HTERT RPE-1 (cell line): ENCODE data around the gene SGCD.

Experiments used
- in situ Hi-C: fragments of 300-500 bp; cut with MboI; formaldehyde crosslinking; loops from 4 replicates; pipeline ENCODE4 v1.14.3; 2020; ENCODE audit warnings: low sequenced_read_pairs

Gene SGCD

DNA sequence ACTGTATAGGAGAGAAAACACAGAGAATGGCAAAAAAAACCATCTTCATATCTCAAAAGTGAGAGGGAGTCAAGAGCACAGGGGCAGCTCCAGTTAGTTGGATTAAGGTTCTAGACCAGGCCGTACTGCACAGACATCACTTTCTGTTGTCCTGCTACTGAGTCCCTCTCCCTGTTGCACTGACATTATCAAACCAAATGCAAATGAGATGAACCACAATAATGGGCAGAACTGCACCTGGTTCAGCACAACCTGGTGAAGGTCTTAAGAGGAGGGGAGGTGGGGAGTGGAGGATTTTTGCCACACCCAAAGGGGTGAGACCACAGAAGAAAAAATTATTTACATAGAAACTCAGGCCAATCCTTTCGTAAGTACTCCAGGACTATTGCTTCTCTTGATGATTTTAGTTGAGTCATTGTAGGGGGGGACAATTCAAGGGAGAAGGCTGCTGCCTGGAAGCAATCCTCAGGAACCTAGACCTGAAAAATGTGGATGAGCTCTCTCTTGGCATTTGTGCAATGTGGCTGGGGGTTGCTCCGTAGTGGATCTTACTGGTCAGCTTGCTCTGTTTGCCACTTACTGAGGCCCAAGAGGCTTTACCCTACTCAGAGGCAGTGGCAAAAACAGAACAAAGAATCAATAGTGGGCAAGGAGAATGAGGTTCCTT lies 428.6 kb downstream of the SGCD start:
- in situ Hi-C loops, result no loop called here

DNA sequence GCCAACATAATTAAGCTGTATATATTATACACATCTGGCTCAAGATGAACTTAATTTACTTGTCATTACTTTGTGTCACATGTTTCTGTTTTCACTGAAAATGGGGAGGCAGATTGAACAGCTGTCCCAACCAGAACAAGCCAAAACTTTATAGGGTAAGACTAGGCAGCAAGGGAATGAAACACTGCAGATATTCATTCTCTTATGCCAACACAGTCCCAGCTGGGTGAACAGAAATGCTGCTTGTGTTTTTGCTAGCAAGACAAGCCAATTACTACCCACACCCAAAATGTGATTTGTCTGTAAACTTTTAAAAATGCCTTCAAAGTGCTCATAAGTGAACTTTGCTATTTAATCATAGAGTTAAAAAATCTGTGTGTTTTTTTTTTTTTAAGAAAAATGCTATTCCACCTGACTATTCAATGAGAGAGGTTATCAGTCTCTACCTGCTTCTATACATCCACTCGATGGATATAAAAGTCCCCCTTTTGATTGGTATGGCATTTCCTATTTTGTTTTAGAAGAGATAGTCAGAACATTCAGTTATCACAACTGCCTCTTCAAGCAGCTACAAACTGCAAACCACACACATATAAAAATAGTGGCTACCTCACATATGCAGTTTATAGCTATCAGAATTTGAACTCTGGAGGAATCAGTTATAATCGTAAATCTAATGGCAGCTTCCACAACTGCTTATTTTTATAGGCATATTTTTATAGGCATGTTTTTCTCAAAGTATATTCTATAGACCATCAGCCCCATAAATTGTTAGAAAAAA lies 431.2 kb downstream of the SGCD start:
- in situ Hi-C loops, result no loop called here

DNA sequence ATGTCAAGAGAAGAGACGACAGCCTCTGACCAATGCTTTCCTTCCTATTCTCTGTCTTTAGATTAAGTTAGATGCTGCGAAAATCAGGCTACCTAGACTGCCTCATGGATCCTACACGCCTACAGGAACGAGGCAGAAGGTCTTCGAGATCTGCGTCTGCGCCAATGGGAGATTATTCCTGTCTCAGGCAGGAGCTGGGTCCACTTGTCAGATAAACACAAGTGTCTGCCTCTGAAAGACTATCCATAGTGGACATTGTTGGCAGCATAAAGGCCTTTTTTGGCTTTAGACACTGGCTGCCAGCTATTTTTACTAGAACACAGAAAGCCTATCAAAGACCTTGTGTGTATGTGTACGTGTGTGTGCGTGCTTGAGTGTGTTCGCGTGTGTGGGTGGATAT lies 432.2 kb downstream of the SGCD start:
- in situ Hi-C loops, result no loop called here

DNA sequence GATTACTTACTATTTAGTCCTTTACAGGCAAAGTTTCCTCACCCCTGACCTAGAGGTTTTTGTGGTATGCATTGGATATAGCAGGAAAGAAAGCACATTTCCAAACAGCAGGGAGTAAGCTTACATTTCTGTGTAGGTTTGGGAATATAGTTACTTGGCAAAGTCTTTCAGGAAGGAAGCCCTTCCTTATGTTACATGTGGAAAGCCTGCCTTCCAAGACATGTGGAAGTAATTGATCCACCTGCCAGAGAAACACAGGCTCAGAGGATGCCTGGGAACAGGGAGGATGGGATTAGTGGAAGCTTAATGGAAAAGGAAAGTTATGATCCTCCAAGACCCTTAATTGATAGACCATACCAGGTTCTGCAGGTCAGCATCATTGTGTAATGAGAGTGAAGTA lies 435.8 kb downstream of the SGCD start:
- in situ Hi-C loops, result no loop called here

DNA sequence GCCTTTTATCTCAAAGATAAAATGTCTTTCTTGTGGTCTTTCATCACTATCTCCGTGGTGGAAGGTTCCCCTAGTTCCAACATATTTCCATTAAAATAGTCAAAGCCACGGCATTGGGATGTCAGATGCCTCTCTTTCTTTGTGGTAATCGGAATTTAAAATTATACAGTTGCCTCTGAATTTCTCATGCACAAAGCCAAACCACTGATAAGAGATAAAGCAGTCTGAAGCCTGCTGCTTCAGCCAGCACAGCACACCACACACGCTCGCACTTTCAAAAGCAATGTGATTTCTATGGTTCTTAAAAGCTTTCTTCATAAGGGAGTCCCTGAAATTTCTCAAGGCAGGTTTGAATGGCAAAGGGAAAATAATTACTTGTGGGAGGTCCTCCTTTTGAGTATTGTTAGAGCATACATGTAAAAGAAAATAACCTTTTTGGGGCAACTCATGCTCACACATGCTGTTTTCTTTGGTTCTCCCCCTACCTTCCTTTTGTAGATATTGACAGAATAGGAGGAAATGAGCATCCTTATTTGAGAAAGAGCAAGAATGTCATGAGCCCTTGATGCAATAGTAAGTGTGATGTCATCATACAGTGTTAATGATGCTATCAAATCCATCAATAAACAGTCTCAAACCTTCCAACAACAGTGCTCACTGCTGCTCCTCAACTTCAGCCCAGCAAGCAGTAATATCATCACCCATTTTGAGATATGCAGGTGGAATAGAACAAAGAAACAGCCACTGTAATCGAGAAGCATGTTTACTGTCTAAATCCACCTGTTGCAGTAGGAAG lies 437.4 kb downstream of the SGCD start:
- in situ Hi-C loops, result no loop called here

DNA sequence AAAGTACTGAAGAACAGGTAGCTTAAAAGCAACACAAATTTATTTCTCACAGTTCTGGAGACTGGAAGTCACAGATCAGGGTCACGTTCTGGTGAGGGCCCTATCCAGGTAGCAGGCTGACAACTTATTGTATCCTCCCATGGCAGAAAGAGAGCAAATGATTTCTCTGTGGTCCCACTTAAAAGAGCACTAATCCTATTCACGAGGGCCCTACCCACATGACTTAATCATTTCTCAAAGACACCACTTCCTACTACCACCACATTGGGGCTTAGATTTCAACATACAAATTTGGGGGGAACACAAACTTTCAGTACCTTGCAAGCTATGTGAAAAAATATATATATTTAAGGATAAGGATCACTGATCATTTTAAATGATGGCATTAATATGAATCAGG lies 447.3 kb downstream of the SGCD start:
- in situ Hi-C loops, result no loop called here

DNA sequence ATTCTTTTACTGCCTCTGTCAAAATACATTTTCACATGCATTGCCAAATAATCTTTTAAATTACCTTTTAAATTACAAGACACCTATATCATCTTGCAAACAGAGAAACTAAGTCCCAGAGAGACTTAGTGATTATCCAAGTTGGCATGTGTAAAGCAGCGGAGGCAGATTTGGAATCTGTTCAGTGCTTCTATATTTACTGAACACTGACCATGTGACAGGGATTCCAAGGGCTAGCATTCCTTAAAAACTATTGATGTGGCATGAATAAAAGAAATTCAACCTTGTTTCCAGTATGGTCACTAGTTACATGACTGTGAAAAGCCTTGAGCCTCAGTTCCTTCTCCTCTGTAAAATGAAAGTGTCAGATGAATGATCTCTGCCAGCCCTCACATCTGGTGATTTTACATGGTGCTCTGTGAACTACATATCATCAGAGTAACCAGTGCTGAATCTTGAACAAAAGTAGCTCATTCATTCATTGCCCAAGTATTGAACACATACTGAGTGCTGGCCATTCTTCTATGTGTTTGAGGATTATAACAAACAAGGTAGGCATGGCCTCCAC lies 451.3 kb downstream of the SGCD start:
- in situ Hi-C loops, result no loop called here

DNA sequence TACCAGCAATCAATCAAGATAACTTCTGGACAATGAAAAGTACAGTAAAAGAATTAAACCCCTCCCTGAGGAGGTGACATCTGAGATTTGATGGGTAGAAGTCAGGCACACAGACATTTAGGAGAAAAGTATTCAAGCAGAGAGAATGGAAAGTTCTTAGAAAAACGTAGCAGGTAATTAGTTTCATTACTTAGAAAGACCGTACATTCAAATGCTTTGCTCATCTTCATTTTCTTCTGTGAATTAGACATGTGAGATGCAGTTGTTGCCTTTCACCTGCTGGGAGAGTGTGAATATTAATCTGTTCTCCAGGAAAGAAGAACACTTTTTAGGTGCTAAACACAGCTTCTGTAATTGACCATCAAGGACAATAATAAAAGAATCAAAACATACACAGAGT lies 451.8 kb downstream of the SGCD start:
- in situ Hi-C loops, result no loop called here

DNA sequence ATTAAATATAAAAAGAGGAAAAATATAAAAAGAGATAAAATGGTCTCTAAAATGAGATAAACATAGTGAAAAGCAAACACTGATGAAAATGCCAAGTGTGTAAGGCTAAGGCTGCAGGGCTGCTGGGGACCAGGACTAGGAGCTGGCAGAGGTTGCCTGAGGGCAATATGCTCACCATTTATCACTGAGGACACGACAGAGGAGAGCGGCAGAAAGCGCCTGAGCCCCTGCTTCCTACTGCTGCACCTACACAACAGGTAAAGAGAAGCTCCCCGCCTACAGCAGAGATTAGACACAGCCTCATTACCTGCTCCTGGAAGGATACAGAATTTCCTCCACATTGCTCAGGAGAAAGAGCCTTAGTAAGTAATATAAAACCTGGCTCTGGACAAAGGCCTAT lies 452.5 kb downstream of the SGCD start:
- in situ Hi-C loops, result no loop called here

DNA sequence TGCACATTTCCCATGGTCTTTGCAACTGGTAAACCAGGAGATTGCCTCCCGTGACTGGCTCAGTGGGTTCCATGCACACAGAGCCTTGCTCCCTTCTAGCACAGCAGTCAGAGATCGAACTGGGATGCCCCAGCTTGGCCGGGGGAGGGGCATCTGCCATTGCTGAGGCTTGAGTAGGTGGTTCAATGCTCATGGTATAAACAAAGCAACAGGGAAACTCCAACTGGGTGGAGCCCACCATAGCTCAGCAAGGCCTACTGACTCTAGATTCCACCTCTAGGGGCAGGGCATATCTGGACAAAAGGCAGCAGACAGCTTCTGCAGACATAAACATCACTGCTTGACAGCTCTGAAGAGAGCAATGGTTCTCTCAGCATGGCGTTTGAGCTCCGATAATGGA lies 456.1 kb downstream of the SGCD start:
- in situ Hi-C loops, result no loop called here

DNA sequence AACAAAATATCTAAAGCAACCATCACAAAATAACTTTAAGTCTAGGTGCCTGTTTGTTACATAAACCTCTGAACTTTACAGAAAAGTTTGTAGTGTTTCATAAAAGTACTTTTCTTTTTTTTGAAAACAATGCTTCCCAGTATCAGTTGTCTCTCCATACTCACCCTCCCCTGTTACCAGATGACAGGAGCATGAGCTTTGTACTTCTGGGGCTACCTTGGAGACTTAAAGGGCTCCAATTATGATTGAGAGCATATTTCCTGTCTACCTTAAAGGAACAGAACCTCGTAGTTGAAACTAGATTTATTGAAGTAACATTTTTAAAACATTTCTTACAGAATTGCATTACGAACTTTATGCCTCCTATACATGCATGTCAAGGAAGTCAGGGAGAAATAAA lies 467.7 kb downstream of the SGCD start:
- in situ Hi-C loops, result no loop called here

DNA sequence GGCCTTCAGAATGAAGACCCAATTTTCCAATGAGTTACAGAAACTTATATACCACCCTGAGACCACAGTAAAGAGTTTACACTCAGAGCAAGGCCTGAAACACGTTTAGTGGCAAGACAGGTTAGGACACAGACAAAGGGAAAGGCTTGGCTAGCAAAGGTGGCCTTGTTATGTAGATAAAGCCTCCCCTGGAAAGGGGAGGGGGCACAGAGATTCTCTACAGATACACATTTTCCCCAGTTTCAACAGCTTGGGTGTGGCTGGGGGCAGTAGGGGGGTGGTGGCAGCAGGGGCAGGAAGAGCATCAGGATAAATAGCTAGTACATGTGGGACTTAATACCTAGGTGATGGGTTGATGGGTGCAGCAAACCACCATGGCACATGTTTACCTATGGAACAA lies 471.2 kb downstream of the SGCD start:
- in situ Hi-C loops, result no loop called here

DNA sequence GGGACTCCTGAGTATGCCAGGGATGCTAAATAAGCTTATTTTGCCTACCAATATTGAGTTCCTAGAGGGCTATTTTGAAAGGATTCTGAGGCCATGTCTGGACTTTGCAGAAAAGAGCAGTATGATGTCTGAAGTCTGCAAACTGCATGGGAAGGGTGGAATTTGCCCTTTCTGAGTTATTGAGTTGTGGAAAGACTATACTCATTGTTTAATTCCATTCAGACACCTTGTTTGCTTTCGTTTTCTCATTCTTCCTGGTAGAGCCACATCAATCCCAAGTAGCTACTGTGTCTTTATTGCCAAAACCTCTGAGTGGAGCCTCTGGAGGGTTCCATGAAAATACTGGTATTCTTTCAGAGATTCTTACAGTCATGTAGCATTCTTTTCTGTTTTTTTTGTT lies 472.2 kb downstream of the SGCD start:
- in situ Hi-C loops, result no loop called here

DNA sequence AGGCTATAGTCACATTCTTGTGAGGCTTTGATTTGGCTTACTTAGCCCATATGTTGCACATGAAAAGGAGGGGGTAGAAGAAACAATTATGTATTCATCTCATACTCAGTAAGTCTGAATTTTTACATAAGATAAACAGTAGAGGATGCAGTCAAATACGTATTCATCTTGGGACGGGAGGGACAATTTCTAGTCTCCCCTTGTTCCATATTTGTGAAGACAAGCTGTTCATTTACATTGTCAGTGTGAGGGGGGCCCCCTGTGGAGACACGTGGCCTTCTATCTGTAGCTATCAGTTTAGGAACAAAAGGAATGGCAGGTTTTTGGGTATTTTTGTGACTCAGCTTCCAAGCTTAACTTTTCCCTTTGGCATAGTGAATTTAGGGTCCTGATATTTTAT lies 474.0 kb downstream of the SGCD start:
- in situ Hi-C loops, result no loop called here

DNA sequence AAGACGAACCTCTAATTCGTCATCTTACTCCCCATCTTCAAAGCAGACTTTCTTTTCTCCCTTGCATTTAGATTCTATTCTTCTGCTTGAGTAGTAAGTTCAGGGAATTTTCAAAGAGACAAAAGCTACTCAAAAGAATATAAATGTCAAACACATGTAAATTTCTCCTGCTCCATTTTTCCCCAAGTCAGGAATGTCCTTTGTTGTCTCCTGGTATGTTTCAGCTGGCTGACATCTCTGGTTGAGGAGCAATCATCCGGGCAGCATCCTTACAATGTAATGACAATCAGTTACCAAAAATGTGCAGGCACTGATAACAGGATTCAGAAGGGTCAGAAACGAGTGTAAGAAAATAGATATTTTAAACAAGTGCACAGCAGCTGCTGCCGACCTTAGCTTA lies 475.5 kb downstream of the SGCD start:
- in situ Hi-C loops, result no loop called here

DNA sequence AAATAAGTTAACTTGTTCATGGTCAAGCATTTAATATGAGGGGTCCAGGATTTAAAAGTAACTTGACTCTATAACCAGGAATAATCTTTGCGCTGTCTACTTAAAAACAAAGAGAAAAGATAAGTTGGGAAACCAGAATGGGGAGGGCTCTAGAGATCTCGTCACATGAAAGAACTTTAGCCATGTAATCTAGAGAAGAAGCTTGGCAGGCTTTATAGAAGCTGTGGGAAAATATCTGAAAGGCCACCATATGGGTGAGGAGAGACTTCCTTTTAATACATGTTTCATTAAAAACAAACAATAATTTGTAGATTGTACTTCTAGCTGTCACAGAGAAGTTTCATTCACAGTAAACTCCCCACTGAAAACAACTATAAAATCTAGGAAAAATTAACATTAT lies 476.4 kb downstream of the SGCD start:
- in situ Hi-C loops, result no loop called here

DNA sequence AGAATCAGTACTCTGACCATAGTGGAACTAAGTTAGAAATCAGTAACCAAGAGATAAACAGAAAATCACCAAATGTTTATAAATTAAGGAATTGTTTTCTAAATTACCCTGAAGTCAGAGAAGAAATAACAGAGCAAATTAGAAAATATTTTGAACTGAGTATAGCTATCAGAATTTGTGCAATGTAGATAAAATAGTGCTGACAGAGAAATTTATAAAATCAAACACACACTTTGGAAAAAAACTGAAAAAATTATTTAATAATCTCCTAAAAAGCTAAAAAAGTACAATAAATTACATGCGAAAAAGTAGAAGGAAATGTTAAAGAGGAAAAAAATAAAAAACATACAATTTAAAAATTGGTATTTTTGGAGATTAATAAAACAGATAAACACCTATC lies 486.0 kb downstream of the SGCD start:
- in situ Hi-C loops, result no loop called here

DNA sequence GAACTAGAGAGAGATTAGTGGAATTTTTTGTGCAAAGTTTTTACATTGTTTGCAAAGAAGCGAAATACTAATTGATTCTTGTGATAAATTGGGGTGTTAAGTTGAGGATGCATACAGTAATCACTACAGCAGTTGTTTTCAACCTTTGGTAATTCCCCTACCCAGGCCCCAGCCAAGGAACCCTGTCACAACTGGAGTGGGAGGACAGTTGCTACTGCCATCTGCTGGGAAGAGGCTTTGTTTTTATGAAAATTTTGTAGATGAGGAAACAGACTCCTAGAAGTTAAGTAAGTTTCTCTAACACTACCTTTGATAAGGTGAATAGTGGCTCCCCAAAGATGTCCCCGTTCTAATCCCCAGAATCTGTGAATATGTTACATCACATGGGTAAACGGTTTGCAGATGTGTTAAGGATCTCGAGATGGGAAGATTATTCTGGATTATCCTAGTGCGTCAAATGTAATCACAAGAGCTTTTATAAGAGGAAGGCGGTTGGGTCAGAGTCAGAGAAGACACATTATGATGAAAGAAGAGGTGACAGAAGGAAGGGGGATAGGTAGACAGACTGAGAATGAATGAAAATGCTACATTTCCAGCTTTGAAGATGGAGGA lies 489.1 kb downstream of the SGCD start:
- in situ Hi-C loops, result no loop called here
